Measurements from ENCODE around the gene MYO1D. TPM values are rescaled to one million over a fixed set of nuclear protein-coding genes. Genes with fewer than 3 reads are reported as not detected.
A peak's percentile ranks its signal among the peaks of the same experiment; 100 is the strongest.

MYO1D gene
- total RNA-seq, 6 donors from 2014 or later = 63.0 to 139 (median 91.9) TPM

DNA sequence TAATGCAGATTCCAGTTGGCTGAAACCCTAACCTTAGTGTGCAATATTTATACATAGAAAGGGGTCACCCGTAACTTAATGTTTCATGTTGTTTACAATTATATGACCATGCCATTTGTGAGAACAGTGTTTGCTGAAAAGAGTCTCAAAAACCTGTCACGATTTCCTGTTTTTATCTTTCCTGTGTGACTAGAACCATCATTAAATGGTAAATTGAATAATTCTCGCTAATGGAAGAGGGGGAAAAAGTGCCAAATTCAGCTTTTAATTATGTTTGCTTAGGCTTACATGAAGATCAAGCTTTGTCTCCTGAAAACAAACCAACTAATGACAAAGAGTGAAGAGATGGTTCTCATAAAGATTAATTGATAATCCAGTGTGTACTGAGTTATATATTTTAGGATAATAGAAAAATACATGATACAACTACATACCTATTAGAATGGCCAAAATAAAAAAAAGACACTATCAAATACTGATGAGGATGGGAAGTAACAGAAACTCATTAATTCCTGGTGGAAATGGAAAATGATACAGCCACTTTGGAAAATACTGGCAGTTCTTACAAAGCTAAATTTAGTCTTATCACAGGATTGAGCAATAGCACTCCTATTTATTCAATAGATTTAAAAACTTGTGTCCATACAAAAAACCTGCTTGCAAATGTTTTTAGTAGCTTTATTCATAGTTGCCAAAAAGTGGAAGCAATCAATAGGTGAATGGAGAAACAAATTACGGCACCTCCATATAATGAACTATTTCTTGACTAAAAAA lies 248.5 kb downstream of the MYO1D start:
- H3K27ac ChIP-seq = no peak overlapping the region
- no peak for DNase-seq
- no peaks in the 10 kb centered on the region for H3K4me1 ChIP-seq
- 77 to 81% methylated on average over 4 of the region's 4 CpGs for WGBS, 2 donors
- TF ChIP-seq EP300 (IDR thresholded peaks at IDR 0.05) (no peak), POLR2AphosphoS5 (IDR thresholded peaks at IDR 0.05) (no peak), POLR2A (IDR thresholded peaks at IDR 0.05) (no peak)
- TF ChIP-seq, protein P1, sequence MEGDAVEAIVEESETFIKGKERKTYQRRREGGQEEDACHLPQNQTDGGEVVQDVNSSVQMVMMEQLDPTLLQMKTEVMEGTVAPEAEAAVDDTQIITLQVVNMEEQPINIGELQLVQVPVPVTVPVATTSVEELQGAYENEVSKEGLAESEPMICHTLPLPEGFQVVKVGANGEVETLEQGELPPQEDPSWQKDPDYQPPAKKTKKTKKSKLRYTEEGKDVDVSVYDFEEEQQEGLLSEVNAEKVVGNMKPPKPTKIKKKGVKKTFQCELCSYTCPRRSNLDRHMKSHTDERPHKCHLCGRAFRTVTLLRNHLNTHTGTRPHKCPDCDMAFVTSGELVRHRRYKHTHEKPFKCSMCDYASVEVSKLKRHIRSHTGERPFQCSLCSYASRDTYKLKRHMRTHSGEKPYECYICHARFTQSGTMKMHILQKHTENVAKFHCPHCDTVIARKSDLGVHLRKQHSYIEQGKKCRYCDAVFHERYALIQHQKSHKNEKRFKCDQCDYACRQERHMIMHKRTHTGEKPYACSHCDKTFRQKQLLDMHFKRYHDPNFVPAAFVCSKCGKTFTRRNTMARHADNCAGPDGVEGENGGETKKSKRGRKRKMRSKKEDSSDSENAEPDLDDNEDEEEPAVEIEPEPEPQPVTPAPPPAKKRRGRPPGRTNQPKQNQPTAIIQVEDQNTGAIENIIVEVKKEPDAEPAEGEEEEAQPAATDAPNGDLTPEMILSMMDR (IDR thresholded peaks at IDR 0.05) = no peak
- H3K4me3 ChIP-seq = no peak overlapping the region
- H3K27me3 ChIP-seq = no peaks in the 10 kb centered on the region
- no peak for ATAC-seq (ENCODE audit: low FRiP score in 2 of 2)
- no peaks in the 10 kb centered on the region for H3K9me3 ChIP-seq
- no peaks in the 10 kb centered on the region for H3K36me3 ChIP-seq

DNA sequence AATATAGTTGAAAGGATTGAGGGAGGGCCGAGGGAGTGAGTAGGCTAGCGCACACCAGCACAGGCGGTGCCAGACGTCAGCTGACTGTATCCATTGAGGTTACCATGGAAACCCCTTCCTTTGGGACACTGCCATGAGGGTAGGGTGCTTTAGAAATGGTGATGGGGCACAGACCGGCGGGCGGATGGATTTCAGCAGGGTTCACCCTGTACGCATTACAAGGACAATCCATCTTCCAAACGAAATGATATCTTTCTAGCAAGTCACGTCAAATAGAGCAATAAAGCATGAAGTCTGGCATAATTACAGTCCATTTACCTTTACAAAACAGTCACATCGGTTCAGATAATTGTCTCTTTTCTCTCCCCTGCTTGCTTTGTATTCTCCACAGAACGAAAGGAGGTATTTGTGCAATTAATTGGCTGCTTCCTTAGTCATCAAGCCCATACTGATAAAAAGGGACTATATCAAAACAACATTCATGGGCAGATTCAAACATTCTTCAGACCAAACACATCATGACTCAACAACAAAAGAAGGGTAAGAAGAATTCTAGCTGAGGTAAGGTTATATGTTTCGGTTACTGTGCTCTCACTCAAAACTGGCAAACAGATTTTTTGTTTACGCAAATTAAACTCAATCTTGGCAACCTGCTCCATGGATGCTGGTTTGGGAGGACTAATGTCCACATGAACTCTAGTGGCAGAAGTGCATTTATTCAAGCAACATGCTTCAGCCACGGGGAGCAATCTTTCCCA lies 249.5 kb downstream of the MYO1D start:
- no peaks in the 10 kb centered on the region for H3K36me3 ChIP-seq
- H3K27me3 ChIP-seq = no peaks in the 10 kb centered on the region
- no peak for ATAC-seq (ENCODE audit: low FRiP score in 2 of 2)
- H3K4me1 ChIP-seq = no peaks in the 10 kb centered on the region
- H3K9me3 ChIP-seq = no peaks in the 10 kb centered on the region
- TF ChIP-seq, protein P1 (IDR thresholded peaks at IDR 0.05) = no peak
- DNase-seq = no peak
- WGBS, 2 donors = 83 to 84% methylated on average over 15 of the region's 15 CpGs
- no peak overlapping the region for H3K4me3 ChIP-seq
- H3K27ac ChIP-seq = no peak overlapping the region

DNA sequence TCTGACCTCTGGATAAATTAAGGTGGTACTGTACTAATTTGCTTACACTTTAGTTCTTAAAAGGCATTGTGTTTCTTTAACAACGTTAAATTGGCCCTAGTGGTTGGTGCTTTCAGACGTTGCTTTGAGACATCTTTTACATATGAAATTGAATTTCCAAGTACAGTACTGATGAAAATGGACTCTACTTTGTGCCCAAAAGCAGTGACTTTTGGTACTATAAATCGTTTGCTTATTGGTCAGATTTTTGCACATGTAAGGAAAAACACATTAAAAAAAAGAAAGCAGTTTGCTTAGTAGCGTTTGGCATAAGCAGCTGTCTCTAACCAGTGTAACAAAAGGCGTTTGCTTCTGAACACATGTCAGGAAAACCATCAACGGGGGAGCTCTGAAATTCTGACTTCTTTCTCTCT lies 250.5 kb downstream of the MYO1D start:
- no peaks in the 10 kb centered on the region for H3K9me3 ChIP-seq
- H3K27me3 ChIP-seq = no peaks in the 10 kb centered on the region
- H3K27ac ChIP-seq = no peak overlapping the region
- no peaks in the 10 kb centered on the region for H3K4me1 ChIP-seq
- H3K36me3 ChIP-seq = no peaks in the 10 kb centered on the region
- DNase-seq (no peak), ATAC-seq (ENCODE audit: low FRiP score in 2 of 2) (no peak)
- H3K4me3 ChIP-seq = no peak overlapping the region
- 57 to 62% methylated on average over 6 of the region's 6 CpGs for WGBS, 2 donors
- TF ChIP-seq EP300 (IDR thresholded peaks at IDR 0.05) (no peak), POLR2AphosphoS5 (IDR thresholded peaks at IDR 0.05) (no peak), POLR2A (IDR thresholded peaks at IDR 0.05) (no peak)
- TF ChIP-seq, protein P1 (IDR thresholded peaks at IDR 0.05) = no peak

DNA sequence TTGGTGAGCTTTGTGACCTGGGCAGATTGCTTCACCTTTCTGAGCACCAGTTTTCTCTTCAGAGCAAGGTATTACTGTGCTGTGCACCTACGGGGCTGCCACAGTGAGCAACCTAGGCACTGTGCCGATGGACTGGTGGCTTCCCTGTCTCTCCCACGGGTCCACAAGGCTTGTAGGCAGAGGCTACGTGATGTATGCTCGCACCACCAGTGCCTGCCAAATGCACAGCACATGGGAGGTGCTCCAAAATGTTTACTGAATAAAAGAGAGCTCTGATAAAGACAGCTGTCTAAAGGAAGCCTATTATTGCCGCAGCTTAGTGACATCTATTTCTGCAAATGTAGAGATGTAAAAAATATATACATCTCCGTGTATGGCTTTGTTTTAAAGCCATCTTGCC lies 251.0 kb downstream of the MYO1D start:
- ATAC-seq (ENCODE audit: low FRiP score in 2 of 2) = peak in 1 of 2 donors; percentile 46
- H3K9me3 ChIP-seq = no peaks in the 10 kb centered on the region
- no peaks in the 10 kb centered on the region for H3K4me1 ChIP-seq
- no peaks in the 10 kb centered on the region for H3K27me3 ChIP-seq
- no peaks in the 10 kb centered on the region for H3K36me3 ChIP-seq
- no peak for DNase-seq
- no peak for TF ChIP-seq POLR2AphosphoS5 (IDR thresholded peaks at IDR 0.05)
- TF ChIP-seq, protein P1 (IDR thresholded peaks at IDR 0.05) = no peak
- no peak for TF ChIP-seq POLR2A (IDR thresholded peaks at IDR 0.05)
- TF ChIP-seq EP300 (IDR thresholded peaks at IDR 0.05) = no peak
- no peak overlapping the region for H3K4me3 ChIP-seq
- WGBS, 2 donors = 58 to 86% methylated on average over 7 of the region's 7 CpGs
- H3K27ac ChIP-seq = no peak overlapping the region
